Activated CD8-positive, alpha-beta T cell treated with anti-CD3 and anti-CD28 coated beads for 36 hours (primary cell): ENCODE measurements around the gene SDR9C7. TPM values are rescaled to one million over a fixed set of nuclear protein-coding genes. Genes with fewer than 3 reads are reported as not detected.
"Not testable (repeated sequence)": the region's sequence is repeated elsewhere in the genome, so short reads cannot be mapped to it uniquely, and the experiment has no call there.

Experiments used
- ATAC-seq: fragments of 200-7000 bp; cut with Tn5 transposase; one replicate; pipeline ENCODE4 v1.10.0; 2021; ENCODE audit warnings: mild to moderate bottlenecking, moderate library complexity
- CTCF ChIA-PET: fragments of 350-600 bp; sonication (Branson Sonifier 250); formaldehyde crosslinking; loops from one replicate; lab custom pipeline; 2021; ENCODE audit warnings: antibody characterized with exemption; lab: Charles Lee
- POLR2A ChIA-PET: fragments of 350-600 bp; sonication (Branson Sonifier 250); formaldehyde crosslinking; loops from one replicate; lab custom pipeline; 2021; ENCODE audit warnings: antibody characterized with exemption; lab: Charles Lee
- DNase-seq: peaks from one replicate; pipeline ENCODE4 v3.0.0-alpha.2; 2020
- H3K27ac Mint-ChIP-seq: one replicate; pipeline ENCODE4 v1.8.0; 2021; ENCODE audit warnings: mild to moderate bottlenecking, mixed read lengths
- H3K27me3 Mint-ChIP-seq: one replicate; pipeline ENCODE4 v1.8.0; 2021; ENCODE audit warnings: mixed read lengths
- H3K36me3 Mint-ChIP-seq: one replicate; pipeline ENCODE4 v1.8.0; 2021; ENCODE audit warnings: low read depth, mixed read lengths
- H3K4me1 Mint-ChIP-seq: one replicate; pipeline ENCODE4 v1.8.0; 2021; ENCODE audit warnings: low read depth, mixed read lengths
- H3K4me3 Mint-ChIP-seq: one replicate; pipeline ENCODE4 v1.8.0; 2021; ENCODE audit warnings: mild to moderate bottlenecking, moderate library complexity, mixed read lengths
- H3K9me3 Mint-ChIP-seq: one replicate; pipeline ENCODE4 v1.8.0; 2021; ENCODE audit warnings: mixed read lengths
- intact Hi-C: fragments of 100-400 bp; cut with micrococcal nuclease; formaldehyde crosslinking; loops from one replicate; pipeline ENCODE4 v1.10.0; 2022
- total RNA-seq, 2 experiments: library from RNA; stranded (reverse); gene quantifications; one replicate each; pipeline ENCODE4 v1.2.3, GENCODE V29; 2021
- TF ChIP-seq, protein P1 (sequence below): fragments of 200-600 bp; IDR thresholded peaks from one replicate; pipeline ENCODE4 v1.8.0; 2022; ENCODE audit warnings: antibody characterized with exemption, mild to moderate bottlenecking

The SDR9C7 gene
- not detected for total RNA-seq

DNA sequence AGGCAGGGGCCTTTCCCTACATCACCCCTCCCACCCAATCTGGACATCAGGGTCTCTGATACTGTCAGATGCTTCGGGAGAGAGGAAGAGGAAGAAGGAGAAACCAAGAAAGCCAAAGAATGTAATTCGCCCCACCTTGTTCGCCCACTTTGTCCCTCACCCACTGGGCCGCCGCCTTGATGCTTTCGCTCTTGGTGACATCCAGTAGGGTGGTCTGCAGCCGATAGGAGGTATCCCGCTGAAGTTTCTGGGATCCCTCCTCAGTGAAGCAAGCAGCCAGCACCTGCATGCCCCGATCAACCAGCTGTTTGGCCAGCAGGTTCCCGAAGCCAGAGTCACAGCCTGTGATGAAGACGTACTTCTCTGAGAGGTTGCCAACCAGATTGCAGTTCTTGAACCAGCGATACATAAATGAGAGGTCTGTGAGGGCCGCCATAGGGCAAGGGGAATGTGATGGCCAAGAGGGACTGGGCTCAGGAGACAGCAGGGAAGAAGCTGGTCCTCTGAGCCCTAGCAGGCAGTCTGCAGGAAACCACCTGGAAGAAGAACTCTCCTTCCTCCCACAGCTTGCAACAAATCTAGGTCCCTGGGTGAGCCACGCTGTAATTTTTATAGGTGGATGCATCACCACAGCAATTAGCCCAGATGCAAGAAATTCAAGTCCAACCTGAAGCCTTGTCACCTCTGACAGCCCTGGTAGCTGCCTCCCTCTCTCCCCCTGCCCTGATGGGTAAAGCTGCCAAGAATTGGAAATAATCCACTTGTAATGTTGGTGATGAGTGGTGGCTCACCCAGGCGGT, at the start of gene SDR9C7:
Gene SDR9C7, minus strand, starts transcription at position 583 of the 800 bp plus-strand sequence. Its CDS starts 147 bp downstream, at position 436.
- POLR2A ChIA-PET: no interaction called here
- Mint-ChIP-seq H3K4me1 (no peaks in the 10 kb centered on the region), H3K9me3 (no peaks in the 10 kb centered on the region), H3K27me3 (peaks cover 6% of the 10 kb centered on the region), H3K27ac (no peak within 1 kb of the TSS), H3K36me3 (no peaks in the 10 kb centered on the region), H3K4me3 (no peak within 1 kb of the TSS)
- CTCF ChIA-PET: no interaction called here
- ATAC-seq: no peak
- no peak for DNase-seq
- intact Hi-C loops: no loop called here
- TF ChIP-seq, protein P1, sequence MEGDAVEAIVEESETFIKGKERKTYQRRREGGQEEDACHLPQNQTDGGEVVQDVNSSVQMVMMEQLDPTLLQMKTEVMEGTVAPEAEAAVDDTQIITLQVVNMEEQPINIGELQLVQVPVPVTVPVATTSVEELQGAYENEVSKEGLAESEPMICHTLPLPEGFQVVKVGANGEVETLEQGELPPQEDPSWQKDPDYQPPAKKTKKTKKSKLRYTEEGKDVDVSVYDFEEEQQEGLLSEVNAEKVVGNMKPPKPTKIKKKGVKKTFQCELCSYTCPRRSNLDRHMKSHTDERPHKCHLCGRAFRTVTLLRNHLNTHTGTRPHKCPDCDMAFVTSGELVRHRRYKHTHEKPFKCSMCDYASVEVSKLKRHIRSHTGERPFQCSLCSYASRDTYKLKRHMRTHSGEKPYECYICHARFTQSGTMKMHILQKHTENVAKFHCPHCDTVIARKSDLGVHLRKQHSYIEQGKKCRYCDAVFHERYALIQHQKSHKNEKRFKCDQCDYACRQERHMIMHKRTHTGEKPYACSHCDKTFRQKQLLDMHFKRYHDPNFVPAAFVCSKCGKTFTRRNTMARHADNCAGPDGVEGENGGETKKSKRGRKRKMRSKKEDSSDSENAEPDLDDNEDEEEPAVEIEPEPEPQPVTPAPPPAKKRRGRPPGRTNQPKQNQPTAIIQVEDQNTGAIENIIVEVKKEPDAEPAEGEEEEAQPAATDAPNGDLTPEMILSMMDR: no peak

DNA sequence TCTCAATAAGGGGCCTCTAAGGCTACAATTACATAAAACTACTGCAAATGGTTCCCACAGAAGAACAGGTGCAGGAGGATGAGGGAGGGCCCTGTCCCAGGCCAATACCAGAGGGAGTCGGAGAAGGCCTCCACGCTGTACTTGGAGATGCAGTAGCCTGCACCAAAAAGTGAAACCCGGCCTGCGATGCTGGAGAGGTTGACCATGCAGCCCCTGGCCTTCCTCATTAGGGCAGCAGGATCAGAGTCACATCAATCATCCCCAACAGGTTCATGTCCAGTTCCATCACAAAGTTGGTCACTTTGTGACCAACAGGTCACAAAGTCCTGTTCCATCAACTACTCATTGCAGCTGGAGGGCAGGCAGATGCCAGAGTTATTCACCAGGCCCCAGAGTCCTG, 49.2 kb upstream of the SDR9C7 start:
- intact Hi-C loops: loop anchor here (10.0 kb wide), 1 partner anchor 139 kb away; no protein-coding TSS in a partner anchor
- TF ChIP-seq, protein P1: no peak
- no peak overlapping the region for H3K4me3 Mint-ChIP-seq
- no peak overlapping the region for H3K27ac Mint-ChIP-seq
- DNase-seq (no peak), ATAC-seq (no peak)
- ChIA-PET POLR2A (no interaction called here), CTCF (interaction anchor here (1.0 kb wide), 1 partner anchor 226 kb away, joined by 4 read pairs; no protein-coding TSS in a partner anchor)
- H3K9me3 Mint-ChIP-seq: no peaks in the 10 kb centered on the region
- H3K36me3 Mint-ChIP-seq: no peaks in the 10 kb centered on the region
- peaks cover 1% of the 10 kb centered on the region for H3K27me3 Mint-ChIP-seq
- peaks cover 5% of the 10 kb centered on the region for H3K4me1 Mint-ChIP-seq

DNA sequence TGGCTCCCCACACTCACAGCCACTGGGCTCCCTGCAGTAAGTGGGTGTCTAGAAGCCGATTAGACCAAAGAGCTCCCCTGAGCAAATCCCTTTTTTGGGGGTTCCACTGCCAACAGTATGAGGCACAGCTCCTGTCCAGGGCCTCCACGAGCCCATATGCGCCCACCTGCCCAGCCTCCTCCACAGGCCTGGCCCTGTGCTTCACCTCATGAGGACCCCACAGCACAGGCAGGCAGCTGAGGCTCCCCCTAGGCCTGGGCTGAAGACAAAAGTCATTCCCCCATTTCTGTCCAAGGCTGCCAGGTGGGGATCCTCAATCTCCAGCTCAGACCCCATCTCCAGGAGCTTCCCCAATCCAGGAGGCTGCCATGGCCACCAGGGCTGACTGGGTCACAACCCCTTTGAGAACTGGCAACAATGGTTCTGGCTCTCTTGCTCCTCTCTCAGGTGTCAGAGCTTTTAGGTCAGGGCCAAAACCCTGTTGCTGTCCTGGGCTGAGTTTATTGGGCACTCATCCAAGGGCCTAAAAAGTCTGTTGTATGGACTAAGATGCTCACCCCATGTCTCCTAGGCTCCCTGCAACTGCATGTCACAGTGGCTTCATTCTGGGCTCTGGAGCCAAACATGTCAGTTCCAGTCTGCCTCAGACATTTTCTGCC, 48.5 kb upstream of the SDR9C7 start:
- DNase-seq, H3K9me3 Mint-ChIP-seq, ATAC-seq, POLR2A ChIA-PET, H3K4me3 Mint-ChIP-seq, H3K36me3 Mint-ChIP-seq, H3K27me3 Mint-ChIP-seq, H3K27ac Mint-ChIP-seq, H3K4me1 Mint-ChIP-seq: not testable (repeated sequence)
- intact Hi-C loops: loop anchor here (10.0 kb wide), 1 partner anchor 138 kb away; no protein-coding TSS in a partner anchor
- CTCF ChIA-PET: interaction anchor here (1.0 to 1.3 kb wide), 2 partner anchors 142 to 225 kb away, joined by 4 read pairs; no protein-coding TSS in a partner anchor

DNA sequence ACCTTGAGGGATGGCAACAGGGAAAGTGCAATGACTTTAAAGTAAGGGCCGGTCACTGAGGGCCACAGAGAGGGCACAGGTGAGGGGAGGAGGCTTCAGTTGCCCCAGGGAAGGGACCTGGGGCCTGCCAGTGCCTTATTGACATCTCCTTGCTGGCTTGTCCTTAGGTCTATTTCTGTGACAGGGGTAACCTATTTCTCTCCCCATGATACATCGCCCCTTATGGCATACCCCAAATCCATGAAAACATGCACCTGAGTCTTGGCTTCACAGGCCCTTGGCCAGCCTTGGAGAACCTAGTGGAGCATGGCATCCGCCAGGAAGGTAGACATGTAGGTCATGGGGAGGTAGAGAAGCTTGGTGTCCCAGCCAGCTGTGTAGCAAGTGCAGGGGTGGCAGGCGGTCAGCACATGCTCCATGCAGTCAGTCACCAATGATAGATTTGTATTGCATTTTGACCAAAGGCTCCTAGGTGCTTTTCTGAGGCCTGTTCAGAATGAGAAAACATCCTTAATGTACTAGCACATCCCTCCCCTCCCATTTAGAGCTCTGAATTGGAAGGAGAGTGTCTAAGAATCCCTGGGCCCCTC, 46.8 kb upstream of the SDR9C7 start:
- no peak overlapping the region for H3K27ac Mint-ChIP-seq

DNA sequence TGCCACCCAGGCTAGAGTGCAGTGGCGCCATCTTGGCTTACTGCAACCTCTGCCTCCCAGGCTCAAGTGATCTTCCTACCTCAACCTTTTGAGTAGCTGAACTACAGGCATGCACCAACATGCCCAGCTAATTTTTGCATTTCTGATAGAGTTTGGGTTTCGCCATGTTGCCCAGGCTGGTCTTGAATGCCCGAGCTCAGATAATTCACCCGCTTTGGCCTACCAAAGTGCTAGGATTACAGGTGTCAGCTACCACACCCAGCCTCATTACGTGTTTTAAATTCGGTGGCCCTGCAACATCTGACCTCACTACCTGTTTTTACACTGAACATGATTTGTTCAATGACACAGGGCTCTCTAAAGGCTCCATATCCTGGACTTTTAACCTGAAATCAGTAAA, 46.1 kb upstream of the SDR9C7 start:
- POLR2A ChIA-PET: no interaction called here
- intact Hi-C loops: loop anchor here (10.0 kb wide), 1 partner anchor 135 kb away; no protein-coding TSS in a partner anchor
- Mint-ChIP-seq H3K9me3 (no peaks in the 10 kb centered on the region), H3K4me1 (no peaks in the 10 kb centered on the region), H3K27ac (no peak overlapping the region), H3K27me3 (no peaks in the 10 kb centered on the region), H3K4me3 (no peak overlapping the region), H3K36me3 (no peaks in the 10 kb centered on the region)
- CTCF ChIA-PET: interaction anchor here (2.1 kb wide), 1 partner anchor 8 kb away, joined by 10 read pairs; no protein-coding TSS in a partner anchor
- ATAC-seq (no peak), DNase-seq (no peak)
- TF ChIP-seq, protein P1: no peak

More for the DNA sequence above, 46.8 kb upstream of the SDR9C7 start:
- no peak overlapping the region for H3K4me3 Mint-ChIP-seq
- H3K4me1 Mint-ChIP-seq: no peaks in the 10 kb centered on the region
- no peaks in the 10 kb centered on the region for H3K36me3 Mint-ChIP-seq
- DNase-seq (no peak), ATAC-seq (no peak)
- H3K9me3 Mint-ChIP-seq: no peaks in the 10 kb centered on the region
- CTCF ChIA-PET: interaction anchor here (1.3 kb wide), 1 partner anchor 141 kb away, joined by 4 read pairs; no protein-coding TSS in a partner anchor
- no peaks in the 10 kb centered on the region for H3K27me3 Mint-ChIP-seq
- POLR2A ChIA-PET: interaction anchor here (1.0 kb wide), 1 partner anchor 360 kb away, joined by 4 read pairs; no protein-coding TSS in a partner anchor
- TF ChIP-seq, protein P1: no peak
- intact Hi-C loops: loop anchor here (10.0 kb wide), 1 partner anchor 136 kb away; no protein-coding TSS in a partner anchor
